ENCODE measurements around the gene PI3. TPM values are rescaled to one million over a fixed set of nuclear protein-coding genes. Genes with fewer than 3 reads are reported as not detected.

The PI3 gene
- total RNA-seq, 1 donor from 2014 or later = 9.2 TPM

GRCh38 chr20:45176526-45177267, 2.0 kb downstream of the PI3 start:
- DNase-seq = no peak
- ATAC-seq = no peak
- H3K36me3 ChIP-seq = no peaks in the 10 kb centered on the region
- TF ChIP-seq CTCF (IDR thresholded peaks at IDR 0.05) = no peak
- intact Hi-C loops (cut with DNase I) = no loop called here
- no peaks in the 10 kb centered on the region for H3K4me1 ChIP-seq
- peaks cover 16% of the 10 kb centered on the region for H3K27me3 ChIP-seq (ENCODE audit: low read depth)
- H3K27ac ChIP-seq = no peak overlapping the region
- H3K9me3 ChIP-seq = no peaks in the 10 kb centered on the region
- H3K4me3 ChIP-seq = no peak overlapping the region

- Histone ChIP-seq H3K4me3 (no peak overlapping the region), H3K9me3 (no peaks in the 10 kb centered on the region), H3K27me3 (ENCODE audit: low read depth) (no peaks in the 10 kb centered on the region), H3K27ac (no peak overlapping the region), H3K36me3 (no peaks in the 10 kb centered on the region), H3K4me1 (no peaks in the 10 kb centered on the region)
- intact Hi-C loops (cut with DNase I) = no loop called here
- ATAC-seq = no peak
- DNase-seq = no peak
- TF ChIP-seq CTCF (IDR thresholded peaks at IDR 0.05) = no peak
These were observed 4.5 kb downstream of the PI3 start for GRCh38 chr20:45179166-45179565.

- no peaks in the 10 kb centered on the region for H3K27me3 ChIP-seq (ENCODE audit: low read depth)
- no peaks in the 10 kb centered on the region for H3K4me1 ChIP-seq
- no peak for TF ChIP-seq CTCF (IDR thresholded peaks at IDR 0.05)
- no peak for ATAC-seq
- no peak for DNase-seq
- H3K27ac ChIP-seq = no peak overlapping the region
- H3K4me3 ChIP-seq = no peak overlapping the region
- no peaks in the 10 kb centered on the region for H3K9me3 ChIP-seq
- intact Hi-C loops (cut with DNase I) = no loop called here
- H3K36me3 ChIP-seq = no peaks in the 10 kb centered on the region
These were observed 6.9 kb downstream of the PI3 start for GRCh38 chr20:45181639-45182038.

GRCh38 chr20:45183084-45183483, 8.4 kb downstream of the PI3 start:
- intact Hi-C loops (cut with DNase I) = no loop called here
- TF ChIP-seq CTCF (IDR thresholded peaks at IDR 0.05) = no peak
- no peak for ATAC-seq

GRCh38 chr20:45187693-45188092, 13.0 kb downstream of the PI3 start:
- Histone ChIP-seq H3K36me3 (no peaks in the 10 kb centered on the region), H3K9me3 (no peaks in the 10 kb centered on the region), H3K27me3 (ENCODE audit: low read depth) (no peaks in the 10 kb centered on the region), H3K4me1 (no peaks in the 10 kb centered on the region), H3K4me3 (no peak overlapping the region), H3K27ac (no peak overlapping the region)
- intact Hi-C loops (cut with DNase I) = no loop called here
- TF ChIP-seq CTCF (IDR thresholded peaks at IDR 0.05) = no peak
- no peak for ATAC-seq
- DNase-seq = no peak

More at GRCh38 chr20:45183084-45183483, 8.4 kb downstream of the PI3 start:
- Histone ChIP-seq H3K27ac (no peak overlapping the region), H3K4me3 (no peak overlapping the region), H3K4me1 (no peaks in the 10 kb centered on the region), H3K27me3 (ENCODE audit: low read depth) (no peaks in the 10 kb centered on the region), H3K9me3 (no peaks in the 10 kb centered on the region), H3K36me3 (no peaks in the 10 kb centered on the region)
- no peak for DNase-seq

Measured in lower lobe of right lung (tissue), 2 donors.